Hepatocyte (in vitro differentiated cells): Measurements from ENCODE around the gene B3GALNT2. TPM values are rescaled to one million over a fixed set of nuclear protein-coding genes. Genes with fewer than 3 reads are reported as not detected.
"Not testable (repeated sequence)": the region's sequence is repeated elsewhere in the genome, so short reads cannot be mapped to it uniquely, and the experiment has no call there.

Experiments
- DNase-seq: peaks from one replicate; pipeline ENCODE4 v3.0.0-alpha.2; 2016; ENCODE audit warnings: low spot score
- H2AFZ ChIP-seq: fragments of 200-600 bp; sonication (generic); 2 replicates; pipeline ENCODE4 v1.6.0; 2016; ENCODE audit warnings: antibody characterized with exemption, mild to moderate bottlenecking
- H3K27ac ChIP-seq: fragments of 200-600 bp; sonication (generic); 2 replicates; pipeline ENCODE4 v1.5.1; 2016; ENCODE audit warnings: mild to moderate bottlenecking
- H3K27me3 ChIP-seq: fragments of 200-600 bp; sonication (generic); 2 replicates; pipeline ENCODE4 v1.6.1; 2016
- H3K36me3 ChIP-seq: fragments of 200-600 bp; sonication (generic); replicated peaks from 2 replicates; pipeline ENCODE4 v1.5.1; 2016; ENCODE audit warnings: low read depth; ENCODE audit not compliant: insufficient read depth
- H3K4me1 ChIP-seq: fragments of 200-600 bp; sonication (generic); 2 replicates; pipeline ENCODE4 v1.5.1; 2016; ENCODE audit warnings: mild to moderate bottlenecking, moderate library complexity; ENCODE audit not compliant: insufficient read depth
- H3K4me2 ChIP-seq: fragments of 200-600 bp; sonication (generic); 2 replicates; pipeline ENCODE4 v1.6.0; 2016
- H3K4me3 ChIP-seq: fragments of 200-600 bp; sonication (generic); 2 replicates; pipeline ENCODE4 v1.5.1; 2016; ENCODE audit warnings: mild to moderate bottlenecking
- H3K79me2 ChIP-seq: fragments of 200-600 bp; sonication (generic); 2 replicates; pipeline ENCODE4 v1.6.0; 2017; ENCODE audit warnings: mild to moderate bottlenecking
- H3K9me2 ChIP-seq: fragments of 200-600 bp; sonication (generic); replicated peaks from 2 replicates; pipeline ENCODE4 v1.6.0; 2017; ENCODE audit warnings: mild to moderate bottlenecking; ENCODE audit not compliant: insufficient read depth
- H3K9me3 ChIP-seq: fragments of 200-600 bp; sonication (generic); 2 replicates; pipeline ENCODE4 v1.5.1; 2016; ENCODE audit warnings: low read depth, mild to moderate bottlenecking
- H4K20me1 ChIP-seq: fragments of 200-600 bp; sonication (generic); 2 replicates; pipeline ENCODE4 v1.6.0; 2016; ENCODE audit warnings: mild to moderate bottlenecking; ENCODE audit not compliant: insufficient read depth, poor library complexity, severe bottlenecking
- CTCF ChIP-seq: fragments of 200-600 bp; sonication (generic); IDR thresholded peaks from 2 replicates; pipeline ENCODE4 v1.5.1; 2016; ENCODE audit warnings: antibody characterized with exemption, mild to moderate bottlenecking; ENCODE audit not compliant: poor library complexity
- EZH2 ChIP-seq: fragments of 200-600 bp; sonication (generic); IDR thresholded peaks from 2 replicates; pipeline ENCODE4 v1.6.1; 2016; ENCODE audit warnings: antibody characterized with exemption, mild to moderate bottlenecking, borderline replicate concordance
- EZH2phosphoT487 ChIP-seq: fragments of 200-600 bp; sonication (generic); IDR thresholded peaks from one replicate; pipeline ENCODE4 v1.6.1; 2018; ENCODE audit warnings: antibody characterized with exemption, mild to moderate bottlenecking, low read depth, moderate library complexity; ENCODE audit not compliant: unreplicated experiment, severe bottlenecking
- WGBS: methylation state at CpG from one replicate; pipeline ENCODE4 v1.1.6; 2016; ENCODE audit warnings: low lambda C conversion rate; ENCODE audit errors: missing lambda C conversion rate; 5-methylcytosine and 5-hydroxymethylcytosine counted together
- polyA plus RNA-seq: library from polyadenylated mRNA; unstranded; fragments of >200 nt; fragmentation: Nextera tagmentation; extraction: Ambion mirVana; gene quantifications from 2 replicates; pipeline ENCODE4 v1.2.1, GENCODE V29; 2016
- total RNA-seq: library from RNA; depleted of rRNA; stranded (reverse); fragments of >200 nt; gene quantifications from 2 replicates; pipeline ENCODE4 v1.2.3, GENCODE V29; 2014

The B3GALNT2 gene
- total and polyA plus RNA-seq, 2 experiments from 2014 or later: 8.1 to 24.2 TPM

- not testable (repeated sequence) for H3K27ac ChIP-seq, H3K4me3 ChIP-seq, H3K36me3 ChIP-seq, H3K9me2 ChIP-seq, H4K20me1 ChIP-seq, H3K4me1 ChIP-seq, H2AFZ ChIP-seq, H3K27me3 ChIP-seq, H3K79me2 ChIP-seq, H3K9me3 ChIP-seq, H3K4me2 ChIP-seq
- peak; percentile 20 for TF ChIP-seq CTCF
- 35% methylated on average over 10 of the region's 10 CpGs for WGBS
- DNase-seq: peak; percentile 44
These were observed 42.3 kb upstream of the B3GALNT2 start for GRCh38 chr1:235546369-235547155.

- Histone ChIP-seq H3K79me2 (no peaks in the 10 kb centered on the region), H3K36me3 (no peaks in the 10 kb centered on the region), H3K4me2 (no peak overlapping the region), H3K9me3 (no peaks in the 10 kb centered on the region), H4K20me1 (no peaks in the 10 kb centered on the region), H3K27me3 (no peaks in the 10 kb centered on the region), H2AFZ (no peak overlapping the region), H3K4me1 (no peaks in the 10 kb centered on the region), H3K27ac (no peak overlapping the region), H3K4me3 (no peak overlapping the region), H3K9me2 (no peaks in the 10 kb centered on the region)
- no peak for DNase-seq
- no peak for TF ChIP-seq CTCF
- TF ChIP-seq EZH2: no peak
- TF ChIP-seq EZH2phosphoT487: no peak
- 86% methylated on average over 9 of the region's 9 CpGs for WGBS
These were observed 41.2 kb upstream of the B3GALNT2 start for GRCh38 chr1:235545292-235545930.

- H3K27me3 ChIP-seq, H3K36me3 ChIP-seq, H3K27ac ChIP-seq, H4K20me1 ChIP-seq, H3K9me2 ChIP-seq, H3K9me3 ChIP-seq, H2AFZ ChIP-seq, H3K4me3 ChIP-seq, H3K79me2 ChIP-seq, DNase-seq, H3K4me1 ChIP-seq, H3K4me2 ChIP-seq: not testable (repeated sequence)
- WGBS: 73% methylated on average over 7 of the region's 7 CpGs
These were observed 38.6 kb upstream of the B3GALNT2 start for GRCh38 chr1:235542845-235543244.

GRCh38 chr1:235533476-235534168, 29.4 kb upstream of the B3GALNT2 start:
- no peak for TF ChIP-seq EZH2phosphoT487
- no peak for TF ChIP-seq EZH2
- TF ChIP-seq CTCF: no peak
- H3K9me3 ChIP-seq: no peaks in the 10 kb centered on the region
- 91% methylated on average over 8 of the region's 8 CpGs for WGBS

More at GRCh38 chr1:235533476-235534168, 29.4 kb upstream of the B3GALNT2 start:
- Histone ChIP-seq H3K4me2 (no peak overlapping the region), H3K4me1 (no peaks in the 10 kb centered on the region), H3K79me2 (no peaks in the 10 kb centered on the region), H3K27me3 (no peaks in the 10 kb centered on the region), H4K20me1 (no peaks in the 10 kb centered on the region), H3K9me2 (no peaks in the 10 kb centered on the region), H3K4me3 (no peak overlapping the region), H3K27ac (no peak overlapping the region), H2AFZ (no peak overlapping the region), H3K36me3 (no peaks in the 10 kb centered on the region)
- no peak for DNase-seq
